ENCODE measurements around the gene SLC18A3.

- no peak for TF ChIP-seq CTCF (IDR thresholded peaks at IDR 0.05)
- TF ChIP-seq POLR2A (IDR thresholded peaks at IDR 0.05): no peak
These were observed 37.5 kb upstream of the SLC18A3 start for GRCh38 chr10:49572594-49573114.

Measured in tibial nerve (tissue), 3 donors.